ENCODE measurements around the gene TRPM3.

DNA sequence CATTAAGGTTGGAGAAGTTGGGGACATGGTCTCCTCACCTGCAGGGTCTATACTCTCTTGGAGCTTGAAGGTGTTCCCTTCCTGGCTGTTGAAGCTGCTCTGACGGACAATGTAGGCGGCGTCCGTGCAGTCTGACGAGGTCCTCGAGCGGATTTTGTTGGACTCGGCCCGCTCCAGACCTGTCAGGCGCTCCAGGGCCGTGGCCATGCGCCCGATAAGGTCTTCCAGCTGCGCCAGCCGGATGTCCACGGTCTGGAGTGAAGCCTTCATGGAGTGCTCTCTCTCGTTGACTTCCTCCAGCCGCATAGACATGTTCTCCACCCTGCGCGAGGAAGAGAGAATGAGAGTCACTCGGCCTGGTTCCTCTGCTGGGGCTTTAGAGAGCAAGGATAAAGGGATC, 584.3 kb downstream of the TRPM3 start:
- TF ChIP-seq, protein P1, sequence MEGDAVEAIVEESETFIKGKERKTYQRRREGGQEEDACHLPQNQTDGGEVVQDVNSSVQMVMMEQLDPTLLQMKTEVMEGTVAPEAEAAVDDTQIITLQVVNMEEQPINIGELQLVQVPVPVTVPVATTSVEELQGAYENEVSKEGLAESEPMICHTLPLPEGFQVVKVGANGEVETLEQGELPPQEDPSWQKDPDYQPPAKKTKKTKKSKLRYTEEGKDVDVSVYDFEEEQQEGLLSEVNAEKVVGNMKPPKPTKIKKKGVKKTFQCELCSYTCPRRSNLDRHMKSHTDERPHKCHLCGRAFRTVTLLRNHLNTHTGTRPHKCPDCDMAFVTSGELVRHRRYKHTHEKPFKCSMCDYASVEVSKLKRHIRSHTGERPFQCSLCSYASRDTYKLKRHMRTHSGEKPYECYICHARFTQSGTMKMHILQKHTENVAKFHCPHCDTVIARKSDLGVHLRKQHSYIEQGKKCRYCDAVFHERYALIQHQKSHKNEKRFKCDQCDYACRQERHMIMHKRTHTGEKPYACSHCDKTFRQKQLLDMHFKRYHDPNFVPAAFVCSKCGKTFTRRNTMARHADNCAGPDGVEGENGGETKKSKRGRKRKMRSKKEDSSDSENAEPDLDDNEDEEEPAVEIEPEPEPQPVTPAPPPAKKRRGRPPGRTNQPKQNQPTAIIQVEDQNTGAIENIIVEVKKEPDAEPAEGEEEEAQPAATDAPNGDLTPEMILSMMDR (IDR thresholded peaks at IDR 0.05) = no peak
- no peak for TF ChIP-seq EZH2 (IDR thresholded peaks at IDR 0.05; ENCODE audit: borderline replicate concordance, insufficient read depth, low read depth, low read length, poor library complexity, severe bottlenecking)
